ENCODE results near the gene EFCAB7.

The EFCAB7 gene

GRCh38 chr1:63603810-63604209, 80.5 kb downstream of the EFCAB7 start:
- DNase-seq, result no peak

DNA sequence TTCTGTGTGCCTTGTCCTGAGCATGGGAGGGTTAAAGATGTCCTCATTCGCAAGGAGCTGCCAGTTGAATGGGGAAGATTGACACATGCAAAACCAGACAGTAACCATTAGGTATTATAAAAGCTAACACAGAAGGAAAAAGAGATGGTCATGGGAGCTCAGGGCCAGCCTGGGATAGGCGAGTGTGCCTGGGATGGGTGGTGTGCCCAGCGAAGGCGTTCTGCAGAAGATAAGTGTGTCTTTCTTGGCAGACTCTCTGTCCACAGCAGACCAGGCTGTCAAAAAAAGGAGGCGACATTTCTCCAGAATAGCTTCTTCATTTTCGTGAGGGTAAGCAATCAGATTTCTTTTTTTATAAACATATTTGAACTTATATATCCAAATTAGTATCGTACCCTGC, 84.0 kb downstream of the EFCAB7 start:
- no peak for DNase-seq

DNA sequence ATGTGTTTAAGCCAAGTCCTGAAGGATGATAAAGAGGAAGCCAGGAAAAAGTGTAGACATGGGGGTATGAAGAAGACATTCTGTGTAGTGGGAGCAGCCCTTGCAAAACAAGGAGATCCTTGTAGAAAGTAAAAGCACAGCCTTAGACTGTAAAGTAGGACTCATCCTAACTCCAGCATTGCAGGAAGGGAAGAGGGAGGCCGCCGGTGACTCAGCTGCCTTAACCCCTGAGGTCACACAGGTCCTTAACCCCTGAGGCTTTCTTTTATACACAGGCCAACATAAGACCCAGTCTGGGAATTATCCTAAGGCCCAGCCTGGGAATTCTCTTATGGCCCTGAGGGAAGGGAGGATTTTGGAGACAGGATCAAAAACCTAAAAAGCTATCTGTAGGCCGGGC, 87.9 kb downstream of the EFCAB7 start:
- no peak for DNase-seq

DNA sequence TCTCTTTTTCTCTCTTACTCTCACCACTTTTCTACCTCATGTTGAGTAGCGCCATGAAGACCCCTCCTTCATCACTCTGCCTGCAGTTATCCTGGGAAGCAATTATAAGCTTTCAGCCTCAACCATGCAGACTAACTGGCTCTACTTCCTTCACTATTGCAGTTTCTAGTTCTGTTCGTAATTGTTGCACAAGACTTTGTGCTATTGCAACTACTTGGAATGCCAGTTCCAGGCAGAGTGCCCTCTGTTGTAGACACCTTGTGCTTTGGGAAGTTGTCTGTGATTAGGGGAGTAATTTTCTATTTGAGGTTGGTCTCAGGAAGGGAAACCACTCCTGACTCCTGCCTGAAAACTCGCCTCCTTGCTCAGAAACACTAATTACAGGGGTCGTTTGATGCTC, 89.2 kb downstream of the EFCAB7 start:
- DNase-seq, result no peak

- no peak for DNase-seq
Observed at GRCh38 chr1:63612971-63613370, 89.6 kb downstream of the EFCAB7 start.

DNA sequence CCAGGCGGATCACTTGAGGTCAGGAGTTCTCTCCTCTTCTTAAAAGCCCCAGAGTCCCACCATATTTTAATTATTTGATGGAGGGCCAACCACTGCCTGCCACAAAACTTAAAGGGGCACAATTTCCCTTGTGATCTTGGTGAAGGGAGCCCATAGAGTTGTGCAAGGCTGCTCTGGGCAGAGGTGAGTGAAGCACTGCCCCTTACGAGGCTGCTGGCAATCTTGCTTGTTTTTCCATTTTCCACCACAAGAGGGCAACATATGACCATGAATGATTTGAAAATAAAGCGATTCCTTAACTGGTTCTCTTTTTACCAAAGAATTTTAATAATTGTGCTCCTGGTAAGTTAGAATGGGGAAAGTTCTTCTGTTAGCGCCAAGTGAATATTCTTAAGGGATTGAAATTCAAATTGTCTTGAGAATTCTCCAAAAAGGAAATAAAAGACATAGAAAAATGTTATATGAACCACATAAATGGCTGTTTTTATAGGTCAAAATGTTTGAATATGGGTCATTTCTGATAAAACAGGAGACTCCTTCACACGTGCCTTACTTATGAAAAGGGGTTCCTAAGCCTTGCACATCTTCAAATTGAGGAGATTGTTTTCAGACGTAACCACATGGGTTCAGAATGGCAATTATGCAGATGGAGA, 92.6 kb downstream of the EFCAB7 start:
- peak; percentile 78 for DNase-seq

GRCh38 chr1:63617450-63617849, 94.1 kb downstream of the EFCAB7 start:
- no peak for DNase-seq

GRCh38 chr1:63618011-63618410, 94.7 kb downstream of the EFCAB7 start:
- DNase-seq, result no peak

GRCh38 chr1:63619558-63619957, 96.2 kb downstream of the EFCAB7 start:
- no peak for DNase-seq

DNA sequence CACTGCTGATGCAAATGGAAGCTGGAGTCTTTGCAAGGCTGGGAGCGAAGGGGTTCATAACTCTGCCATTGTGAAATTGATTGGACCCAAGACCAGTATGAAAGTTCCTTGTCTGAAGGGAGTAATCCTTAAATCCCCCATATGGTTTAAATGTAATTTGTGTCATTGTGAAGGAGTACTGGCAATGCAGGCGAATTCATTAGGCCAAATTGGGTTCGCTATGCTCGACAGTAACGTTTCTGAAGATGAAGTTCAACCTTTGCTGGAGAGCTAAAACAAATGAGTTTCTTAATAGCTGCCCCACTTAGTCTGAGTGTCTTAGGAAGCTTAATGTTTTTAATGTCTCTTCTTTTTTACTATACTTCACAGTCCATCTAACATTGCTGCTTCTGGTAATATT, 97.3 kb downstream of the EFCAB7 start:
- no peak for DNase-seq

DNA sequence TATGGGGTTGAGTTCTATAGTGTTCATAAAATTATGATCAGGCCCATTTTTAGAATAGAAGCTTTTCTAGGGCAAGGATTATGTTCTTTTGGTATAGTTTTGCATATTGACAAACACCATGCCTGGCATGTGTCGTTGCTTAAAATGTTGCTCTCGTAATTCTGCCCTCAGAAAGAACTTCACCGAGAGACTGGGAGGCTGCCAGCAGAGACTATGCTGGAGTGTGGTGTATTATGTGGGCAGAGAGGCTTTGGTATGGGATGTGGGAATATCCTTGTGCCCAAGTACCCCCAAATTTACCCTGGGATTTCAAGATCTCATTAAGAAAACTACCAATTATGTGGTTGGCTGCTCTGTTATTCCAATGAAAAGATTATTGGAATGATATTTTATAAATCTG, 97.8 kb downstream of the EFCAB7 start:
- DNase-seq, result no peak

GRCh38 chr1:63621698-63622097, 98.4 kb downstream of the EFCAB7 start:
- DNase-seq, result no peak
